Muscle of back (tissue), 11 donors: ENCODE data around the gene KPNA3. TPM values are rescaled to one million over a fixed set of nuclear protein-coding genes. Genes with fewer than 3 reads are reported as not detected.
A peak's percentile ranks its signal among the peaks of the same experiment; 100 is the strongest.

Experiments
- DNase-seq, 3 donors: peaks; one replicate each; pipeline versions ENCODE4 v3.0.0 to v3.0.0-alpha.2; 2013
- polyA plus RNA-seq, 10 donors: library from polyadenylated mRNA; unstranded; fragments of 120-200 nt; gene quantifications; one replicate each; pipeline ENCODE4 v1.2.1, GENCODE V29; 2013; ENCODE audit not compliant: insufficient read length in 10 of 10

The KPNA3 gene
- polyA plus RNA-seq, 10 donors = 33.3 to 48.1 (median 40.3) TPM

GRCh38 chr13:49681842-49682435 lies 110.5 kb downstream of the KPNA3 start:
- peak in 1 of 3 donors; percentile 21 for DNase-seq

GRCh38 chr13:49679246-49679645 lies 113.2 kb downstream of the KPNA3 start:
- DNase-seq = no peak

- no peak for DNase-seq
These were observed 114.1 kb downstream of the KPNA3 start for GRCh38 chr13:49678191-49678914.

- no peak for DNase-seq
These were observed 115.7 kb downstream of the KPNA3 start for GRCh38 chr13:49676581-49677298.

GRCh38 chr13:49670828-49671227 lies 121.7 kb downstream of the KPNA3 start:
- DNase-seq = no peak

GRCh38 chr13:49669735-49670309 lies 122.7 kb downstream of the KPNA3 start:
- DNase-seq = peak in 2 of 3 donors; percentile 39 to 44

GRCh38 chr13:49667773-49668172 lies 124.7 kb downstream of the KPNA3 start:
- no peak for DNase-seq

GRCh38 chr13:49664606-49665005 lies 127.9 kb downstream of the KPNA3 start:
- no peak for DNase-seq

GRCh38 chr13:49657241-49657641 lies 135.2 kb downstream of the KPNA3 start:
- DNase-seq = no peak

GRCh38 chr13:49655906-49656305 lies 136.6 kb downstream of the KPNA3 start:
- no peak for DNase-seq

GRCh38 chr13:49654011-49654410 lies 138.5 kb downstream of the KPNA3 start:
- DNase-seq = no peak

GRCh38 chr13:49653478-49653877 lies 139.0 kb downstream of the KPNA3 start:
- no peak for DNase-seq

- DNase-seq = peak; percentile 58 to 71 (median 67)
These were observed 139.9 kb downstream of the KPNA3 start for GRCh38 chr13:49652355-49653305.

GRCh38 chr13:49651570-49652354 lies 140.7 kb downstream of the KPNA3 start:
- DNase-seq = no peak

GRCh38 chr13:49649963-49650312 lies 142.5 kb downstream of the KPNA3 start:
- peak in 1 of 3 donors; percentile 41 for DNase-seq

Other genes starting within 250 kb of the KPNA3 start
- 10 to 100 TPM; 17.0 to 25.1 (median 21.2) TPM for gene RCBTB1, start 207.1 kb downstream of the KPNA3 start, polyA plus RNA-seq
- under 1 TPM; 0.26 to 0.75 (median 0.36) TPM for gene ARL11, start 164.2 kb downstream of the KPNA3 start, polyA plus RNA-seq
- gene EBPL, start 101.2 kb downstream of the KPNA3 start, polyA plus RNA-seq = 10 to 100 TPM; 20.9 to 32.0 (median 23.9) TPM
- 10 to 100 TPM in 9 of 10 donors, 1 to 10 TPM in 1; 9.9 to 15.8 (median 12.3) TPM for gene SPRYD7, start 143.7 kb upstream of the KPNA3 start, polyA plus RNA-seq
- gene TRIM13, start 204.4 kb upstream of the KPNA3 start, polyA plus RNA-seq = 10 to 100 TPM; 21.2 to 31.5 (median 28.0) TPM
- gene KCNRG, start 222.8 kb upstream of the KPNA3 start, polyA plus RNA-seq = 1 to 10 TPM in 4 of 10 donors, under 1 TPM in 6; 0.47 to 2.0 (median 0.93) TPM